NCI-H1417 (cell line): ENCODE measurements around the gene CACNG4.
A peak's percentile ranks its signal among the peaks of the same experiment; 100 is the strongest.

ENCODE experiments used
- DNase-seq, 3 experiments: peaks; one replicate each; lab custom pipeline; 2025; lab: John Stamatoyannopoulos, UW

The CACNG4 gene

DNA sequence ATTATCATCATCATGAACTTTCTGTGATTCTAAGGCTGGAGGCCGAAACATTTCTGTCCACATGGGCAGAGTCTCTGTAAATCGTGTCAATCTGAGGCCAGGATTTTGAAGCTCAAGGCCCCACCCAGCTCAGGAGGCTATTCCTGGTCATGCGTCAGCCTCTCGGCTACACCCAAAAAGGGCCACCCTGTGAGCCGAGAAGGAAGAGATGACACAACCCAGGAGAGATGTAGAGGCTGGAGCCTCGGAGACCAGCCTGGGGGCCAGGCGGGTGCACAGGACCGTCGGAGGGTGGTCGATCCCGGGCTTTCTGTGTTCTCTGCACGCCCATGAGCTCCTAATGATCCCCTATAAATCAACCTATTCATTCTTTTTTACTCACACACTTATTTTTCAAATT lies 78.8 kb downstream of the CACNG4 start:
- DNase-seq: no peak

GRCh38 chr17:67044016-67044772 lies 79.7 kb downstream of the CACNG4 start, which contains the start of gene CACNG1:
Gene CACNG1 (plus strand): TSS chr17:67044554. CDS start chr17:67044661, 107 bp downstream.
- no peak for DNase-seq

- DNase-seq: no peak
Measured at GRCh38 chr17:67044940-67045339, 80.4 kb downstream of the CACNG4 start.

GRCh38 chr17:67046398-67046797 lies 81.9 kb downstream of the CACNG4 start:
- no peak for DNase-seq

- DNase-seq: peak in 1 of 3 experiments; percentile 39
Measured at GRCh38 chr17:67047382-67047781, 82.9 kb downstream of the CACNG4 start.

DNA sequence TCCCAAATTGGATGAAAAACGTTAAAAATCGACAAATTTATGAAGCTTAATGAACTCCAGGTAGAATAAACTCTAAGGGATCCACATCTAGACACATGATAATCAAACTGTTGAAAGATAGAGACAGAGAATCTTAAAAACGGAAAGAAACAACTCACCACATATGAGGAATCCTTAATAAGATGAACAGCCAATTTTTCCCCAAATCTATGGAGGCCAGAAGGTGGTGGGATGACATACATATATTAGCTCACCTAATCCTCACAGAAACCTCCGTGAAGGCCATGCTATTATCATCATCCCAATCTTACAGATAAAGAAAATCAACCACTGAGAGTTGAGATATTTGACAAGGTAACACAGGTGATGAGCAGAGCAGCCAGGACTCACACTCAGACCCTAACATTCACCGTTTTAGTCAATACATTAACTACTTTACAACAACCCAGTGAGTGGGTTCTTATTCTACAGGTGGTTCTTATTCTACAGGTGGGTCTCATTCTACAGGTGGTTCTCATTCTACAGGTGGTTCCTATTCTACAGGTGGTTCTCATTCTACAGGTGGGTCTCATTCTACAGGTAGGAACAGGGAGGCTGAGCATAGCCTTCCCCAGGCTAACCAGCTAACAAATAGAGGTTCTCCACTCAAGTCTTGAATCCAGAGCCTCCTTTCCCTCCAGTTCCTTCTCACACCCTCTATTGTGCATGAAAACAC lies 84.7 kb downstream of the CACNG4 start:
- no peak for DNase-seq

DNA sequence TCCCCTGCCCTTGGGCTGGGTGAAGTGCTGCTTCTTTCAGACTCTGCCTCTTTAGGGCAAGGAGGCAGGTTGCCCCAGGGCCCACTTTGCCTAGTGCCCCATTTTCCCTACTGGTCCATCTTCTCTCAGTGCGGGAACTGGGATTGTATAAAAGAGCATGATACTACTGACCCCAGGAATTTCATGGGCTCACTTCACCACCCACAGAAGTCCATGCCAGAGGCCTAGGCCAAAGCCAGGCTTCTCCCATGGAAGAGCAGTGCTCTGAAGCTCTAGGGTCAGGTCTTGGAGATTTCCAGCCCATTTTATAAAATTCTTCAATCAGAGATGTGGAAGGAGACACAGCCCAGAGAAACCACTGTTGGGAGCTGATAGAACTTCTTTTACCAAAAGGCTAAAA lies 85.6 kb downstream of the CACNG4 start:
- no peak for DNase-seq

- no peak for DNase-seq
Measured at GRCh38 chr17:67050471-67051154, 86.1 kb downstream of the CACNG4 start.

DNA sequence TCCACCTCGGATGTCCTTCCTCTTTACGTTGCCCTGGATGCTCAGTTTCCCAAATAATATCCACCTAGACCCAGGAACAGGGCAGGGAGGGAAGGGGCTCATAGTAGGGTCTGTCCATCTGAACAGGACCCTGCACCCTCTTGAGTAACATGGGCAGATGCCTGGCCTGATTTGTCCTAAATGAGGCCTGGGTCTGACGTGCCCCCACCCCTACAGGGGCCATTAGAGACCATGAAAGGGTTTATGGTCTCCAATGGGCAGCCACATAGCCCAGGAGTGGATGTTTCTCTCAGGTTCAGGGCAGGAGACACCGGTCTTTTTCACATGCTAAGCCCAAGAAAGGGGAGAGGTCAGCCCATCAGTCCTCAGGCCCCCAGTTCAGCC lies 86.6 kb downstream of the CACNG4 start:
- no peak for DNase-seq

- no peak for DNase-seq
Measured at GRCh38 chr17:67051837-67052236, 87.3 kb downstream of the CACNG4 start.

GRCh38 chr17:67052720-67053437 lies 88.4 kb downstream of the CACNG4 start:
- no peak for DNase-seq

GRCh38 chr17:67053438-67054000 lies 89.0 kb downstream of the CACNG4 start:
- DNase-seq: no peak

DNA sequence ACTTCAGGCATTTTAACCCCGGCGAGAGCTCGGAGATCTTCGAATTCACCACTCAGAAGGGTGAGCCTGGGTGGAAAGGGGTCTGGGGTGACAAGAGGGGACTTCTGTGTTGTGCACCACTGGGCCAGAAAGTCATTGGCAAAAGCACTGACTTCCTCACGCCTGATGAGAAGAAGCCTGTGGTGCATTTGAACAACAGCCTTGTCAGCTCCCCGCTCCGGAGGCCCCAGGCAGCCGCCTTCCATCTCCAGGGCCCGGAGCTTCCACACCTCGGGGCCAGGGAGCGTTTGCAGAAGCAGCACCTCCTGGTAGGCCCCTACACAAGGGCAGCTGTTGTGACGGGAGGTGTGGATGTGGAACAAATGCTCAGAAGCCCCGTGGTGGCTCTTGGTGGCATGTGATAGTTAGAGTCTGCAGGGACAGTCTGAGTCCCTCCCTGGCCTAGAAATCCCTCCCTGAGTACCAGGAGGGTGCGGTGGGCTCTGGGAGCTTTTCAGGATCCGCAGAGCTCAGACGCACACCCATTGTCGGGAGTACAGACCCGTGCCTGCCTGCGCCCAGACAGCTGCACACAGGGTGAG lies 89.6 kb downstream of the CACNG4 start:
- DNase-seq: no peak

GRCh38 chr17:67054608-67055007 lies 90.1 kb downstream of the CACNG4 start:
- no peak for DNase-seq

GRCh38 chr17:67055041-67055443 lies 90.5 kb downstream of the CACNG4 start:
- DNase-seq: no peak

- no peak for DNase-seq
Measured at GRCh38 chr17:67055811-67056745, 91.6 kb downstream of the CACNG4 start.

DNA sequence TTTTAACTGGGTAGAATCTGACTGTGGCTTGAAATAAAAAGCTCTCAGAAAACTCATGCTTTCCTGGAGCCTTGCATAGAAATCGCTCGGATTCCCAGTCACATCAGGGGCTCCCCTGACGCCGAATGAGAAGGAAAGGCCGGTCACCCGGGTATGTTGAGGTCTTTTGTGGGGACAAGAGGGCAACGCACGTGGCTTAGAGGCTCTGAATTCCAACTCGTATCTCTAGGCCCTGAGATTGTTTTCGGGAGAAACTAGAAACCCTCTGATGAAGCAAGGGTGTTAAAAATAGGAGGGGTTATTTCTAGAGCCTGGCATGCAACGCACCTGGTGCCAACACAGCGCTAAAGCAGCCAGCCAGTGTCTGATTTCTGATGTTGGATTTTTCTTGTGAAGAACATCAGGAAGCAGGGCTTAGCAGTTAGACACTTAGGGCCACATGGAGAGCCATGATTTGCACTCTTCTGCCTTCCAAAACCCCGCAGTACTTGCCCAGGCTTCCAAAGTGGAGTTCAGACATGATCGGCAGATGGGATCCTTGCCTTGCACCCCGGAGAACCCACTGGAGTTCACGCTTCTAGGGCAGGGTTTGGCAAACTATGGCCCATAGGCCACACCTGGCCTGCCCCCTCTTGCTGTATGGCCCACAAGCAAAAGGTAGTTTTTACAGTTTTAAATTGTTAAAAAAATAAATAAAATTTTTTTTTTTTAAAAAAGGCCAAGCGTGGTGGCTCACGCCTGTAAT lies 92.4 kb downstream of the CACNG4 start:
- DNase-seq: no peak

- DNase-seq: no peak
Measured at GRCh38 chr17:67058036-67058435, 93.5 kb downstream of the CACNG4 start.

DNA sequence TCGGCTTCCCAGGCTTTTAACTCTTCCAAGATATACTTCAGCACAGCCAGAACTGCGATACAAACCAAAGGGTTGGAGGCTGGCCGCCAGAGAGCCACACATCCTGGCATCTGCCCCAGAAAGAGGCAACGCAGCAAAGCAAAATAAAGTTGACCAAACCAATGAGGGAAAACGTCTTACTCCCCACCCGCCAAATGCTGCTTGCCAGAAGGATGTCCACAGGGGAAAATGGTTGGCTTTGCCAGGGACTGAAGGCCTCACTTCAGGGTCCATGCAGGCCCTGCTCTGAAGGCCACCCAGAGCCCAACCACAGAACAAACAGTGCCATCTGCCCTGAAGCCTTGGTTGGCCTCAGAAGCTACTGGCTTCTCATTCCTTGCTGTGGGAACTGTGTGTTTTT lies 94.9 kb downstream of the CACNG4 start:
- no peak for DNase-seq

GRCh38 chr17:67063141-67063540 lies 98.6 kb downstream of the CACNG4 start:
- DNase-seq: no peak
